Measurements from ENCODE around the gene ITGAL. TPM values are rescaled to one million over a fixed set of nuclear protein-coding genes. Genes with fewer than 3 reads are reported as not detected.

The ITGAL gene
- total and polyA plus RNA-seq, 11 donors, result 0.25 to 29.5 (median 1.6) TPM

- ATAC-seq (no peak), DNase-seq (peak in 1 of 5 donors; percentile 28)
- Histone ChIP-seq H3K9me3 (no peaks in the 10 kb centered on the region), H3K27ac (no peak overlapping the region), H3K4me1 (no peaks in the 10 kb centered on the region), H3K27me3 (no peaks in the 10 kb centered on the region), H3K4me3 (no peak overlapping the region), H3K36me3 (peaks cover 0 to 67% (median 0%) of the 10 kb centered on the region in 9 donors)
- no peak for TF ChIP-seq POLR2A (IDR thresholded peaks at IDR 0.05)
- no peak for TF ChIP-seq CTCF (IDR thresholded peaks at IDR 0.05)
- intact Hi-C loops (cut with DNase I), result loop anchor here in 1 of 10 donors (5.0 kb wide), 1 partner anchor 51 kb away; no protein-coding TSS in a partner anchor
- WGBS, 4 donors, result 87 to 94% (median 89%) methylated on average over 10 of the region's 10 CpGs
Measured at GRCh38 chr16:30518552-30518951, 46.0 kb downstream of the ITGAL start.

GRCh38 chr16:30519120-30520049 lies 46.8 kb downstream of the ITGAL start:
- TF ChIP-seq POLR2A (IDR thresholded peaks at IDR 0.05), result no peak
- no peak for TF ChIP-seq CTCF (IDR thresholded peaks at IDR 0.05)
- ATAC-seq, result no peak
- H3K4me1 ChIP-seq, result peaks cover 0 to 8% (median 1%) of the 10 kb centered on the region in 12 donors
- peak in 1 of 5 donors; percentile 9 for DNase-seq
- no peaks in the 10 kb centered on the region for H3K9me3 ChIP-seq
- intact Hi-C loops (cut with DNase I), result loop anchor here in 2 of 10 donors (5.0 to 10.0 kb wide), 3 partner anchors 52 to 455 kb away; partner anchors contain the start of genes ALDOA (in 1 of the 2), FBRS (in 1 of the 2) and PRR14 (in 1 of the 2)
- H3K4me3 ChIP-seq, result no peak overlapping the region
- H3K27ac ChIP-seq, result no peak overlapping the region
- 89 to 91% (median 90%) methylated on average over 20 of the region's 20 CpGs for WGBS, 4 donors
- no peaks in the 10 kb centered on the region for H3K27me3 ChIP-seq
- H3K36me3 ChIP-seq, result peaks cover 0 to 62% (median under 1%) of the 10 kb centered on the region in 9 donors

GRCh38 chr16:30521476-30521872 lies 48.9 kb downstream of the ITGAL start:
- Histone ChIP-seq H3K9me3 (no peaks in the 10 kb centered on the region), H3K27ac (no peak overlapping the region), H3K36me3 (peaks cover 0 to 47% (median 8%) of the 10 kb centered on the region in 9 donors), H3K27me3 (no peaks in the 10 kb centered on the region), H3K4me3 (no peak overlapping the region), H3K4me1 (peaks cover 0 to 26% (median 7%) of the 10 kb centered on the region in 12 donors)
- intact Hi-C loops (cut with DNase I), result loop anchor here in 2 of 10 donors (10.0 kb wide), 2 partner anchors 133 to 457 kb away; partner anchors contain the start of genes ALDOA (in 1 of the 2), FBRS (in 1 of the 2) and PRR14 (in 1 of the 2)
- ATAC-seq, result no peak
- TF ChIP-seq POLR2A (IDR thresholded peaks at IDR 0.05) (no peak), CTCF (IDR thresholded peaks at IDR 0.05) (no peak)
- WGBS, 4 donors, result 89 to 96% (median 92%) methylated on average over 5 to 7 of the region's 7 CpGs
- DNase-seq, result no peak

All from heart left ventricle (tissue), 16 donors.